Measurements from ENCODE around the gene STING1.

- TF ChIP-seq POLR2A (IDR thresholded peaks at IDR 0.05; ENCODE audit: low read length) (no peak), GATA1 (IDR thresholded peaks at IDR 0.05; ENCODE audit: low read depth, low read length) (no peak)
These were observed 41.9 kb upstream of the STING1 start for GRCh38 chr5:139524446-139524845.

All from erythroblast (primary cell).